CD4-positive, alpha-beta T cell treated with Interleukin-15 for 4 hours (primary cell): ENCODE data around the gene MYOZ2.

Source experiments
- DNase-seq: peaks from one replicate; pipeline ENCODE4 v3.0.0-alpha.2; 2020; ENCODE audit warnings: low spot score

MYOZ2 gene

GRCh38 chr4:119197772-119198212, 62.2 kb downstream of the MYOZ2 start:
- no peak for DNase-seq

GRCh38 chr4:119204916-119205315, 69.3 kb downstream of the MYOZ2 start:
- no peak for DNase-seq

- no peak for DNase-seq
These were observed 70.1 kb downstream of the MYOZ2 start for GRCh38 chr4:119205690-119206089.

GRCh38 chr4:119206178-119206577, 70.5 kb downstream of the MYOZ2 start:
- DNase-seq: no peak

GRCh38 chr4:119207051-119207450, 71.4 kb downstream of the MYOZ2 start:
- no peak for DNase-seq

GRCh38 chr4:119209077-119209476, 73.4 kb downstream of the MYOZ2 start:
- DNase-seq: peak; percentile 38

GRCh38 chr4:119209586-119209985, 74.0 kb downstream of the MYOZ2 start:
- no peak for DNase-seq

GRCh38 chr4:119210775-119211174, 75.1 kb downstream of the MYOZ2 start:
- DNase-seq: no peak

GRCh38 chr4:119211867-119212233, 76.2 kb downstream of the MYOZ2 start:
- DNase-seq: peak; percentile 45

- DNase-seq: peak; percentile 98
These were observed 76.8 kb downstream of the MYOZ2 start, which contains the start of gene USP53 for GRCh38 chr4:119212234-119212963. Gene USP53 (plus strand): TSS chr4:119212713. CDS start chr4:119239760, 27,047 bp downstream.

GRCh38 chr4:119212964-119213606, 77.5 kb downstream of the MYOZ2 start:
- peak; percentile 56 for DNase-seq

- no peak for DNase-seq
These were observed 82.5 kb downstream of the MYOZ2 start for GRCh38 chr4:119218093-119218492.

GRCh38 chr4:119221412-119221811, 85.8 kb downstream of the MYOZ2 start:
- DNase-seq: no peak

GRCh38 chr4:119227690-119228089, 92.1 kb downstream of the MYOZ2 start:
- DNase-seq: no peak

- DNase-seq: no peak
These were observed 92.8 kb downstream of the MYOZ2 start for GRCh38 chr4:119228406-119228805.

- DNase-seq: no peak
These were observed 94.5 kb downstream of the MYOZ2 start for GRCh38 chr4:119229908-119230687.

GRCh38 chr4:119231491-119231890, 95.9 kb downstream of the MYOZ2 start:
- no peak for DNase-seq

GRCh38 chr4:119232286-119232685, 96.7 kb downstream of the MYOZ2 start:
- no peak for DNase-seq

- no peak for DNase-seq
These were observed 97.6 kb downstream of the MYOZ2 start for GRCh38 chr4:119233191-119233590.

- DNase-seq: no peak
These were observed 98.1 kb downstream of the MYOZ2 start for GRCh38 chr4:119233750-119234149.

GRCh38 chr4:119237201-119237600, 101.6 kb downstream of the MYOZ2 start:
- no peak for DNase-seq
